Measurements from ENCODE around the gene CTDSP2. TPM values are rescaled to one million over a fixed set of nuclear protein-coding genes. Genes with fewer than 3 reads are reported as not detected.
"Not testable (repeated sequence)": the region's sequence is repeated elsewhere in the genome, so short reads cannot be mapped to it uniquely, and the experiment has no call there.

Gene CTDSP2
- total RNA-seq, 1 donor from 2014 or later, result 105 TPM

GRCh38 chr12:57883700-57884099 lies 37.2 kb upstream of the CTDSP2 start:
- no peak for ATAC-seq
- no peak for DNase-seq (ENCODE audit: missing footprints)
- intact Hi-C loops (cut with DNase I), result no loop called here

- ATAC-seq (no peak), DNase-seq (ENCODE audit: missing footprints) (no peak)
- intact Hi-C loops (cut with DNase I), result no loop called here
These were observed 36.5 kb upstream of the CTDSP2 start for GRCh38 chr12:57883057-57883456.

GRCh38 chr12:57882575-57882974 lies 36.0 kb upstream of the CTDSP2 start:
- DNase-seq (ENCODE audit: missing footprints) (no peak), ATAC-seq (no peak)
- intact Hi-C loops (cut with DNase I), result no loop called here

- DNase-seq (ENCODE audit: missing footprints) (no peak), ATAC-seq (peak; percentile 79)
- intact Hi-C loops (cut with DNase I), result no loop called here
These were observed 34.9 kb upstream of the CTDSP2 start for GRCh38 chr12:57881475-57881874.

GRCh38 chr12:57881035-57881434 lies 34.5 kb upstream of the CTDSP2 start:
- DNase-seq (ENCODE audit: missing footprints); intact Hi-C loops (cut with DNase I): not testable (repeated sequence)

GRCh38 chr12:57877876-57878275 lies 31.3 kb upstream of the CTDSP2 start:
- intact Hi-C loops (cut with DNase I), result no loop called here
- DNase-seq (ENCODE audit: missing footprints) (no peak), ATAC-seq (no peak)

More at GRCh38 chr12:57881035-57881434, 34.5 kb upstream of the CTDSP2 start:
- ATAC-seq, result peak; percentile 29

GRCh38 chr12:57875753-57876547 lies 29.4 kb upstream of the CTDSP2 start:
- intact Hi-C loops (cut with DNase I), result no loop called here
- no peak for ATAC-seq

GRCh38 chr12:57874166-57875108 lies 27.9 kb upstream of the CTDSP2 start:
- peak; percentile 38 for ATAC-seq
- no peak for DNase-seq (ENCODE audit: missing footprints)
- intact Hi-C loops (cut with DNase I), result no loop called here

More at GRCh38 chr12:57875753-57876547, 29.4 kb upstream of the CTDSP2 start:
- no peak for DNase-seq (ENCODE audit: missing footprints)

GRCh38 chr12:57872362-57872761 lies 25.8 kb upstream of the CTDSP2 start:
- ATAC-seq (no peak), DNase-seq (ENCODE audit: missing footprints) (no peak)
- intact Hi-C loops (cut with DNase I), result no loop called here

GRCh38 chr12:57869927-57870318 lies 23.4 kb upstream of the CTDSP2 start:
- intact Hi-C loops (cut with DNase I), result loop anchor here (2.0 kb wide), 1 partner anchor 17 kb away; no protein-coding TSS in a partner anchor
- ATAC-seq, result no peak

GRCh38 chr12:57869298-57869926 lies 22.9 kb upstream of the CTDSP2 start:
- ATAC-seq, result peak; percentile 20
- intact Hi-C loops (cut with DNase I), result loop anchor here (2.0 kb wide), 1 partner anchor 17 kb away; no protein-coding TSS in a partner anchor
- no peak for DNase-seq (ENCODE audit: missing footprints)

More at GRCh38 chr12:57869927-57870318, 23.4 kb upstream of the CTDSP2 start:
- no peak for DNase-seq (ENCODE audit: missing footprints)

GRCh38 chr12:57868851-57869268 lies 22.3 kb upstream of the CTDSP2 start:
- ATAC-seq (no peak), DNase-seq (ENCODE audit: missing footprints) (no peak)
- intact Hi-C loops (cut with DNase I), result loop anchor here (2.0 kb wide), 1 partner anchor 18 kb away; no protein-coding TSS in a partner anchor

- ATAC-seq, result no peak
- intact Hi-C loops (cut with DNase I), result loop anchor here (2.0 kb wide), 1 partner anchor 19 kb away; no protein-coding TSS in a partner anchor
- no peak for DNase-seq (ENCODE audit: missing footprints)
These were observed 21.7 kb upstream of the CTDSP2 start for GRCh38 chr12:57868221-57868620.

GRCh38 chr12:57866308-57867019 lies 19.9 kb upstream of the CTDSP2 start:
- intact Hi-C loops (cut with DNase I), result no loop called here
- ATAC-seq, result no peak
- DNase-seq (ENCODE audit: missing footprints), result no peak

GRCh38 chr12:57865084-57865751 lies 18.7 kb upstream of the CTDSP2 start:
- peak; percentile 92 for ATAC-seq
- intact Hi-C loops (cut with DNase I), result loop anchor here (2.0 kb wide), 1 partner anchor 30 kb away; no protein-coding TSS in a partner anchor
- DNase-seq (ENCODE audit: missing footprints), result peak; percentile 91

GRCh38 chr12:57864442-57865083 lies 18.0 kb upstream of the CTDSP2 start:
- peak; percentile 24 for ATAC-seq
- intact Hi-C loops (cut with DNase I), result loop anchor here (2.0 kb wide), 1 partner anchor 30 kb away; no protein-coding TSS in a partner anchor
- no peak for DNase-seq (ENCODE audit: missing footprints)

- DNase-seq (ENCODE audit: missing footprints) (no peak), ATAC-seq (no peak)
- intact Hi-C loops (cut with DNase I), result loop anchor here (2.0 kb wide), 1 partner anchor 31 kb away; no protein-coding TSS in a partner anchor
These were observed 17.1 kb upstream of the CTDSP2 start for GRCh38 chr12:57863676-57864075.
